ENCODE measurements around the gene TASP1. TPM values are rescaled to one million over a fixed set of nuclear protein-coding genes. Genes with fewer than 3 reads are reported as not detected.

TASP1 gene
- polyA plus RNA-seq, 3 donors, result 2.3 to 3.3 (median 2.6) TPM

DNA sequence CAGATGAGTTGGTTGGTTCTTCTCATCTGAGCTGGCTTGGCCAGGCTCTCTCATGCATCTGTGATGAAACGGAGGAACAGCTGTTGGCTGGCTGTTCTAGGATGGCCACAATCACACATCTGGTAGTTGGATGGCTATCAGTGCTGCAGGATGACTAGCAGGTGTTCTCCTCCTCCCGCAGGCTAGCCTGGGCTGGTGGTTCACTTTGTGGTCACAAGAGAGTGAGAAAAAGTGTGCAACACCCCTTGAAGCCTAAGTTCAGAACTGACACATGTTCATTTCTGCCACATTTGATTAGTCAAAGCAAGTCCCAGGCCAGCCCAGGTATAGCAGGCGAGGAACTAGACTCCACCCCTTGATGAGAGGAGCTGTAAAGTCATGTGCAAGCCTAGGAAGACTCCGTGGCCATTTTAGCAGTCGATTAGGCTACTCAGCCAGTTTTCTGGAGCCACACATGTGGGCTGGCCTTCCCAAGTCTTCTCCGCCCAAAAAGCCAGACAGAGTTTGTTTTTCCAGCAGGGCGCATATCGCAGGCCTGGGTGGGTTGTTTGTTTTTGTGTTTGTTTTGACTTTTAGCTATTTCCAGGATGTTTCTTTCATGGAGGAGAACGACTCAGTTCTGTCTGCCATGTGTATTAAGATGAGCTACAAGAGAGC lies 296.9 kb downstream of the TASP1 start:
- WGBS (ENCODE audit: insufficient coverage), result 92% methylated on average over 8 of the region's 9 CpGs
- TF ChIP-seq, protein P1, sequence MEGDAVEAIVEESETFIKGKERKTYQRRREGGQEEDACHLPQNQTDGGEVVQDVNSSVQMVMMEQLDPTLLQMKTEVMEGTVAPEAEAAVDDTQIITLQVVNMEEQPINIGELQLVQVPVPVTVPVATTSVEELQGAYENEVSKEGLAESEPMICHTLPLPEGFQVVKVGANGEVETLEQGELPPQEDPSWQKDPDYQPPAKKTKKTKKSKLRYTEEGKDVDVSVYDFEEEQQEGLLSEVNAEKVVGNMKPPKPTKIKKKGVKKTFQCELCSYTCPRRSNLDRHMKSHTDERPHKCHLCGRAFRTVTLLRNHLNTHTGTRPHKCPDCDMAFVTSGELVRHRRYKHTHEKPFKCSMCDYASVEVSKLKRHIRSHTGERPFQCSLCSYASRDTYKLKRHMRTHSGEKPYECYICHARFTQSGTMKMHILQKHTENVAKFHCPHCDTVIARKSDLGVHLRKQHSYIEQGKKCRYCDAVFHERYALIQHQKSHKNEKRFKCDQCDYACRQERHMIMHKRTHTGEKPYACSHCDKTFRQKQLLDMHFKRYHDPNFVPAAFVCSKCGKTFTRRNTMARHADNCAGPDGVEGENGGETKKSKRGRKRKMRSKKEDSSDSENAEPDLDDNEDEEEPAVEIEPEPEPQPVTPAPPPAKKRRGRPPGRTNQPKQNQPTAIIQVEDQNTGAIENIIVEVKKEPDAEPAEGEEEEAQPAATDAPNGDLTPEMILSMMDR (IDR thresholded peaks at IDR 0.05), result no peak

DNA sequence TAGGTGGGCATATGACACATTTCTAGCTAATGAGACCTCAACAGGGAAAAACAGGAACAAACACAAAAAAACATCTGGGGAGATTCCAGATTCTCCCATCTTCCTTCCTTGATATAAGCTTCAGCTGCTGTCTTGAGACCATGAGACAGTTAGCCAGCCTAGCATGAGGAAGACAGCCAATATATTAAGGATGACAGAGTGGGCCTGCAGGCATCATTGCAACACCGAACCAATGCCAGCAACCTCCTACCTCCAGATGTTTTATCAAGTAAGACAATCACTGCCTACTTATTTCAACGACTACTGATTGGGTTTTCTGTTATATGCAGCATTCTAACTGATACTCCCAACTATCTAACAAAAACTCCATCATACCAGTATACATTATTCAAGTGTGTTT lies 298.6 kb downstream of the TASP1 start:
- H3K36me3 ChIP-seq (replicated peaks in 1 of 2; ENCODE audit: control insufficient read depth in 1 of 2, insufficient read depth in 2 of 2, low read length in 2 of 2), result no peaks in the 10 kb centered on the region
- no peak overlapping the region for H3K4me3 ChIP-seq (replicated peaks in 1 of 3; ENCODE audit: low read depth in 2 of 3, low read length in 3 of 3)
- H3K27me3 ChIP-seq (ENCODE audit: control insufficient read depth in 2 of 2, insufficient read depth in 2 of 2, low read length in 2 of 2), result no peaks in the 10 kb centered on the region
- H3K79me2 ChIP-seq (ENCODE audit: insufficient read depth, low read length), result no peaks in the 10 kb centered on the region
- Mint-ChIP-seq H3K27me3 (ENCODE audit: low read depth in 3 of 3) (peaks cover 0 to 5% (median 2%) of the 10 kb centered on the region in 3 donors), H3K4me3 (no peak overlapping the region), H3K9me3 (peaks cover 2 to 20% (median 7%) of the 10 kb centered on the region in 7 donors), H3K36me3 (no peaks in the 10 kb centered on the region), H3K27ac (no peak overlapping the region), H3K4me1 (no peaks in the 10 kb centered on the region)
- DNase-seq, result no peak
- no peak overlapping the region for H2AFZ ChIP-seq (ENCODE audit: insufficient read depth, low read depth, low read length, poor library complexity, severe bottlenecking)
- H3K4me2 ChIP-seq (replicated peaks; ENCODE audit: extremely low read depth, low read length, poor library complexity, severe bottlenecking), result no peak overlapping the region
- no peaks in the 10 kb centered on the region for H3K4me1 ChIP-seq (ENCODE audit: control insufficient read depth in 1 of 2, insufficient read depth in 2 of 2, low read length in 2 of 2)
- peaks cover 0 to 11% of the 10 kb centered on the region in 2 donors for H3K9me3 ChIP-seq (replicated peaks in 1 of 2; ENCODE audit: control insufficient read depth in 1 of 2, insufficient read depth in 1 of 2, low read length in 2 of 2)
- WGBS (ENCODE audit: insufficient coverage), result no CpG with 5 or more reads among the region's 2 CpGs
- intact Hi-C loops (cut with micrococcal nuclease), result no loop called here
- no peaks in the 10 kb centered on the region for H4K20me1 ChIP-seq (ENCODE audit: insufficient read depth, low read length)
- H3K9ac ChIP-seq (ENCODE audit: insufficient read depth, low read length, poor library complexity, severe bottlenecking), result no peak overlapping the region
- no peak overlapping the region for H3K27ac ChIP-seq (ENCODE audit: low read depth in 1 of 2, low read length in 2 of 2)
- TF ChIP-seq, protein P1 (IDR thresholded peaks at IDR 0.05), result no peak

More for the DNA sequence above, 296.9 kb downstream of the TASP1 start:
- no peak overlapping the region for H3K4me2 ChIP-seq (replicated peaks; ENCODE audit: extremely low read depth, low read length, poor library complexity, severe bottlenecking)
- peaks cover 0 to 16% of the 10 kb centered on the region in 2 donors for H3K9me3 ChIP-seq (replicated peaks in 1 of 2; ENCODE audit: control insufficient read depth in 1 of 2, insufficient read depth in 1 of 2, low read length in 2 of 2)
- no peaks in the 10 kb centered on the region for H3K79me2 ChIP-seq (ENCODE audit: insufficient read depth, low read length)
- peaks cover 0 to 5% (median 2%) of the 10 kb centered on the region in 3 donors for H3K27me3 Mint-ChIP-seq (ENCODE audit: low read depth in 3 of 3)
- no peaks in the 10 kb centered on the region for H3K36me3 ChIP-seq (replicated peaks in 1 of 2; ENCODE audit: control insufficient read depth in 1 of 2, insufficient read depth in 2 of 2, low read length in 2 of 2)
- no peak overlapping the region for H2AFZ ChIP-seq (ENCODE audit: insufficient read depth, low read depth, low read length, poor library complexity, severe bottlenecking)
- H3K9ac ChIP-seq (ENCODE audit: insufficient read depth, low read length, poor library complexity, severe bottlenecking), result no peak overlapping the region
- no peak overlapping the region for H3K4me3 Mint-ChIP-seq
- no peaks in the 10 kb centered on the region for H3K4me1 Mint-ChIP-seq
- no peak overlapping the region for H3K27ac ChIP-seq (ENCODE audit: low read depth in 1 of 2, low read length in 2 of 2)
- DNase-seq, result no peak
- H4K20me1 ChIP-seq (ENCODE audit: insufficient read depth, low read length), result no peaks in the 10 kb centered on the region
- H3K4me3 ChIP-seq (replicated peaks in 1 of 3; ENCODE audit: low read depth in 2 of 3, low read length in 3 of 3), result no peak overlapping the region
- no peaks in the 10 kb centered on the region for H3K36me3 Mint-ChIP-seq
- no peak overlapping the region for H3K27ac Mint-ChIP-seq
- peaks cover 2 to 26% (median 11%) of the 10 kb centered on the region in 7 donors for H3K9me3 Mint-ChIP-seq
- intact Hi-C loops (cut with micrococcal nuclease), result no loop called here
- no peaks in the 10 kb centered on the region for H3K27me3 ChIP-seq (ENCODE audit: control insufficient read depth in 2 of 2, insufficient read depth in 2 of 2, low read length in 2 of 2)
- H3K4me1 ChIP-seq (ENCODE audit: control insufficient read depth in 1 of 2, insufficient read depth in 2 of 2, low read length in 2 of 2), result no peaks in the 10 kb centered on the region

Other genes starting within 250 kb of the TASP1 start
- 1 to 10 TPM in 2 of 3 donors, under 1 TPM in 1; 0.73 to 2.3 (median 1.7) TPM for gene ESF1, start 146.0 kb upstream of the TASP1 start, polyA plus RNA-seq
- gene NDUFAF5, start 146.1 kb upstream of the TASP1 start, polyA plus RNA-seq, result 10 to 100 TPM in 1 of 3 donors, 1 to 10 TPM in 2; 5.9 to 15.2 (median 7.8) TPM